Amygdala (tissue), 56 donors: ENCODE results near the gene PUS7L.

Experiments used
- DNase-seq, 56 donors: peaks; one replicate each; lab custom pipeline; 2025; lab: John Stamatoyannopoulos, UW

PUS7L gene

DNA sequence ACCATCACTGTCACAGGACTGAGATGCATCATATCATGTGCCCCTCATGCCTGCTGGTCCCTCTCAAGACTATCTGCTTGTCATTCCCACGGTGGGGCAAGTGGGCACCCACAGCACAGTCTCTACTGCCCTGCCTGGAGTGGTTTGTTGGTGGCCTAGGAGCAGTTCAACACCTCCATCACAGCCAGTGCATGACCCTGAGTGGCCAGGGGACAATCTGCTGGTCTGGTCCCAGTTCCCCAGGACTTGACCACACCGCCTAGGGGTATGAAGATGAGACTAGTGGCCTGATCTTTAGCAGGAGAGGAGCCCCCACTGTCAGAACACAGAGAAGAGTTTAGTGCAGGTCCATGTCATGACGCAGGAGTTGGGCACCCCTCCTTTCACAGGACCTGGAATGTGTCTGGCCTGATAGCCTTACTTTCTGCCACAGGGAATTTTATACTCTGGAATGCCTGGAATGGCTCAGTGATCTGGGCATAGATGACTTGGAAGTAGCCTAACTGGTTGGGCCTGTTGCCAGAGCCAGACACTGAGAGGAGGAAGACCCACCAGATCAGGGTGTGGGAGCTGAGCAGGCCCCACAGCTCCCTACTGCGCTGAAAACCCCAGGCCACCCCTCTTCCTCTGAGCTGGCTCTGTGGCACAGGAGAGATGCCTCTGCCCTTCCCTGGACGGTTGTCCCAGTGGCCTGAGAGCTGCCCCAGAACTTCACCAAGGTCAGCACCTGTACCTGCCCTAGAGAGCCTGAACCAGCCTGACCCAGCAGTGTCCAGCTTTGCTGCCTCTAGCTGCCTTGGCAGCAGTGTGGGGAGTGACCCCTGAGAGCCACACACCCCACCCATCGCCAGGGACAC is 83.3 kb downstream of the PUS7L start:
- no peak for DNase-seq

DNA sequence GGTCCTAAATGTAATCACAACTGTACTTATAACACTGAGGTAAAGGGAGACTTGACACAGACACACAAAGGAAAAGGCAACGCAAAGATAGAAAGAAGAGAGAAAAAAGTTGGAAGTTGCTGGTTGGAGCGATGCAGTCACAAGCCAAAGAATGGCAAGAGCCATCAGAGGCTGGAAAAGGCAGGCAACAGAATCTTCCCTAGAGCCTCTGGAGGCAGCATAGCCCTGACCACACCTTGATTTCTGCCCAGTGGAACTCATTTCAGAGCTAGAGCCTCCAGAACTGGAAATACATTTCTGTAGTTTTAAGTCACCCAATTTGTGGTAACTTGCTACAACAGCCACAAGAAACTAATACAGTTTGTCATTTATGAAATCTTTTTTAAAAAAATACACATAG is 89.2 kb downstream of the PUS7L start:
- DNase-seq: no peak
